Activated effector memory CD4-positive, alpha-beta T cell treated with anti-CD3 and anti-CD28 coated beads, Interleukin-2, amount 50 U/mL, for 16 hours (primary cell): ENCODE measurements around the gene CXCL1.
"Not testable (repeated sequence)": the region's sequence is repeated elsewhere in the genome, so short reads cannot be mapped to it uniquely, and the experiment has no call there.

Experiments
- DNase-seq: peaks from one replicate; pipeline ENCODE4 v3.0.0-alpha.2; 2020

The CXCL1 gene

GRCh38 chr4:73885574-73886267, 16.5 kb downstream of the CXCL1 start:
- no peak for DNase-seq

- DNase-seq, result no peak
Measured at GRCh38 chr4:73891326-73891725, 22.1 kb downstream of the CXCL1 start.

- DNase-seq, result no peak
Measured at GRCh38 chr4:73891739-73892405, 22.7 kb downstream of the CXCL1 start.

- DNase-seq, result no peak
Measured at GRCh38 chr4:73892966-73893365, 23.8 kb downstream of the CXCL1 start.

- DNase-seq, result no peak
Measured at GRCh38 chr4:73894001-73894400, 24.8 kb downstream of the CXCL1 start.

GRCh38 chr4:73895201-73896175, 26.3 kb downstream of the CXCL1 start:
- DNase-seq, result no peak

GRCh38 chr4:73896416-73896815, 27.2 kb downstream of the CXCL1 start:
- no peak for DNase-seq

GRCh38 chr4:73897380-73898136, 28.4 kb downstream of the CXCL1 start:
- no peak for DNase-seq

- DNase-seq, result not testable (repeated sequence)
Measured at GRCh38 chr4:73899338-73899737, 30.1 kb downstream of the CXCL1 start.

- DNase-seq, result no peak
Measured at GRCh38 chr4:73901031-73901430, 31.8 kb downstream of the CXCL1 start.

GRCh38 chr4:73902038-73902637, 32.9 kb downstream of the CXCL1 start:
- DNase-seq, result no peak

- no peak for DNase-seq
Measured at GRCh38 chr4:73902817-73903547, 33.8 kb downstream of the CXCL1 start.

- no peak for DNase-seq
Measured at GRCh38 chr4:73904491-73904890, 35.3 kb downstream of the CXCL1 start.

GRCh38 chr4:73908965-73909364, 39.8 kb downstream of the CXCL1 start:
- no peak for DNase-seq

GRCh38 chr4:73911746-73912145, 42.6 kb downstream of the CXCL1 start:
- DNase-seq, result no peak

GRCh38 chr4:73912191-73912590, 43.0 kb downstream of the CXCL1 start:
- no peak for DNase-seq

GRCh38 chr4:73914071-73914470, 44.9 kb downstream of the CXCL1 start:
- no peak for DNase-seq

- DNase-seq, result no peak
Measured at GRCh38 chr4:73916172-73916925, 47.2 kb downstream of the CXCL1 start.

GRCh38 chr4:73917081-73917501, 47.9 kb downstream of the CXCL1 start:
- no peak for DNase-seq

GRCh38 chr4:73918058-73918457, 48.9 kb downstream of the CXCL1 start:
- DNase-seq, result no peak

GRCh38 chr4:73919691-73920090, 50.5 kb downstream of the CXCL1 start:
- no peak for DNase-seq
